Measurements from ENCODE around the gene ANO10. TPM values are rescaled to one million over a fixed set of nuclear protein-coding genes. Genes with fewer than 3 reads are reported as not detected.

The ANO10 gene
- total RNA-seq, 1 experiment from 2014 or later: 26.6 TPM

DNA sequence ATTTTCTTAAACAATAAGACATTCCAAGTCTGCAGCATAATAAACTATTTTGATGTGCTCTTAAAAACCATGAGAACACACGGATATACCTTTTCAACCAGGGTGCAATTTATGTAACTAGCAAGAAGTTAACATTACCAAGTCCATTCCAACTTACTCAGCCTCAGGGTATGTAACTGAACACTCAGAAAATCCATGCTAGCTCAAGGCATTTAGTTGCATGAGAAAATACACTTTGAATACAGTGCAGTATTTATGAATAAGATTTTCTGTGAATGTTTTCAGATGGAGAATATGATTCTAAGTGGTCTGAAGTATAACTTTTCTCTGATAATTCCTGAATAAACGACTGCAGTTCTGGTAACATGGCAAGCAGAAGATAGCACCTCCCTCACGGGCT, 211.2 kb downstream of the ANO10 start:
- TF ChIP-seq, protein P1, sequence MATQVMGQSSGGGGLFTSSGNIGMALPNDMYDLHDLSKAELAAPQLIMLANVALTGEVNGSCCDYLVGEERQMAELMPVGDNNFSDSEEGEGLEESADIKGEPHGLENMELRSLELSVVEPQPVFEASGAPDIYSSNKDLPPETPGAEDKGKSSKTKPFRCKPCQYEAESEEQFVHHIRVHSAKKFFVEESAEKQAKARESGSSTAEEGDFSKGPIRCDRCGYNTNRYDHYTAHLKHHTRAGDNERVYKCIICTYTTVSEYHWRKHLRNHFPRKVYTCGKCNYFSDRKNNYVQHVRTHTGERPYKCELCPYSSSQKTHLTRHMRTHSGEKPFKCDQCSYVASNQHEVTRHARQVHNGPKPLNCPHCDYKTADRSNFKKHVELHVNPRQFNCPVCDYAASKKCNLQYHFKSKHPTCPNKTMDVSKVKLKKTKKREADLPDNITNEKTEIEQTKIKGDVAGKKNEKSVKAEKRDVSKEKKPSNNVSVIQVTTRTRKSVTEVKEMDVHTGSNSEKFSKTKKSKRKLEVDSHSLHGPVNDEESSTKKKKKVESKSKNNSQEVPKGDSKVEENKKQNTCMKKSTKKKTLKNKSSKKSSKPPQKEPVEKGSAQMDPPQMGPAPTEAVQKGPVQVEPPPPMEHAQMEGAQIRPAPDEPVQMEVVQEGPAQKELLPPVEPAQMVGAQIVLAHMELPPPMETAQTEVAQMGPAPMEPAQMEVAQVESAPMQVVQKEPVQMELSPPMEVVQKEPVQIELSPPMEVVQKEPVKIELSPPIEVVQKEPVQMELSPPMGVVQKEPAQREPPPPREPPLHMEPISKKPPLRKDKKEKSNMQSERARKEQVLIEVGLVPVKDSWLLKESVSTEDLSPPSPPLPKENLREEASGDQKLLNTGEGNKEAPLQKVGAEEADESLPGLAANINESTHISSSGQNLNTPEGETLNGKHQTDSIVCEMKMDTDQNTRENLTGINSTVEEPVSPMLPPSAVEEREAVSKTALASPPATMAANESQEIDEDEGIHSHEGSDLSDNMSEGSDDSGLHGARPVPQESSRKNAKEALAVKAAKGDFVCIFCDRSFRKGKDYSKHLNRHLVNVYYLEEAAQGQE (IDR thresholded peaks at IDR 0.05; ENCODE audit: insufficient read depth in 1 of 2, low read depth in 2 of 2, low read length in 1 of 2): no peak
- TF ChIP-seq POLR2AphosphoS5 (IDR thresholded peaks at IDR 0.05; ENCODE audit: low read depth, low read length) (no peak), SIN3A (IDR thresholded peaks at IDR 0.05; ENCODE audit: borderline replicate concordance, insufficient read depth, low read depth, low read length) (no peak), TCF7L2 (IDR thresholded peaks at IDR 0.05; ENCODE audit: low read depth, low read length) (no peak)
- TF ChIP-seq, protein P2, sequence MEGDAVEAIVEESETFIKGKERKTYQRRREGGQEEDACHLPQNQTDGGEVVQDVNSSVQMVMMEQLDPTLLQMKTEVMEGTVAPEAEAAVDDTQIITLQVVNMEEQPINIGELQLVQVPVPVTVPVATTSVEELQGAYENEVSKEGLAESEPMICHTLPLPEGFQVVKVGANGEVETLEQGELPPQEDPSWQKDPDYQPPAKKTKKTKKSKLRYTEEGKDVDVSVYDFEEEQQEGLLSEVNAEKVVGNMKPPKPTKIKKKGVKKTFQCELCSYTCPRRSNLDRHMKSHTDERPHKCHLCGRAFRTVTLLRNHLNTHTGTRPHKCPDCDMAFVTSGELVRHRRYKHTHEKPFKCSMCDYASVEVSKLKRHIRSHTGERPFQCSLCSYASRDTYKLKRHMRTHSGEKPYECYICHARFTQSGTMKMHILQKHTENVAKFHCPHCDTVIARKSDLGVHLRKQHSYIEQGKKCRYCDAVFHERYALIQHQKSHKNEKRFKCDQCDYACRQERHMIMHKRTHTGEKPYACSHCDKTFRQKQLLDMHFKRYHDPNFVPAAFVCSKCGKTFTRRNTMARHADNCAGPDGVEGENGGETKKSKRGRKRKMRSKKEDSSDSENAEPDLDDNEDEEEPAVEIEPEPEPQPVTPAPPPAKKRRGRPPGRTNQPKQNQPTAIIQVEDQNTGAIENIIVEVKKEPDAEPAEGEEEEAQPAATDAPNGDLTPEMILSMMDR (IDR thresholded peaks at IDR 0.05): no peak
- H3K27ac ChIP-seq (ENCODE audit: low read length): no peak overlapping the region
- ChIA-PET CTCF (interaction anchor here (0.7 kb wide), 1 partner anchor 54 kb away, joined by 3 read pairs; no protein-coding TSS in a partner anchor), POLR2A (no interaction called here)
- DNase-seq (ENCODE audit: low read depth, low spot score) (no peak), ATAC-seq (no peak)
- H3K4me1 ChIP-seq (ENCODE audit: control insufficient read depth, insufficient read depth, low read length): no peaks in the 10 kb centered on the region
- in situ Hi-C loops (cut with HindIII; ENCODE audit: low pct_unique_long_range_greater_than_20kb, low sequenced_read_pairs): no loop called here
- no peaks in the 10 kb centered on the region for H3K27me3 ChIP-seq (ENCODE audit: control insufficient read depth, insufficient read depth, low read length)
- H3K36me3 ChIP-seq (ENCODE audit: control insufficient read depth, insufficient read depth, low read length): no peaks in the 10 kb centered on the region
- BruUV-seq (replicated peaks): no TSS peak
- intact Hi-C loops (cut with micrococcal nuclease; ENCODE audit: unreplicated experiment): no loop called here
- no peaks in the 10 kb centered on the region for H3K9me3 ChIP-seq (ENCODE audit: control insufficient read depth, insufficient read depth, low read depth, low read length)
- H3K4me3 ChIP-seq (ENCODE audit: low read depth in 2 of 2, low read length in 2 of 2): no peak overlapping the region

DNA sequence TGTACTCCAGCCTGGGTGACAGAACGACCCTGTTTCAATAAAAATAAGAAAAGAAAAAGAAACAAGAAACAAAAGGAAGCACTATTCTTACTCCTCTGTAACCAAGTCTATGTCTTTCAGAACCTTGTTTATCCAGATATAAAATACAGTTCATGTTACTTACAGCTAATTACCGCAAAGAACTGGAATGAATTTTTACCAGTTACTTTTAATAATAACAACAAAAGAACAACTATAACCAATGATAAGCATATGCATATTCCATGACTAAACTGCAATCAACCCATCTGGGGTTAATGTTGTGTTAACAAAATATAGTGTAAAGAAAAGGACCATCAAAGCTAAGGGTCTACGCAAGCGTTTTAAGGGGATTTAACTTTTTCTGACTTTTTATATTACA, 212.3 kb downstream of the ANO10 start:
- no TSS peak for BruUV-seq (replicated peaks)

More for the DNA sequence above, 212.3 kb downstream of the ANO10 start:
- DNase-seq (ENCODE audit: low read depth, low spot score) (no peak), ATAC-seq (no peak)
- in situ Hi-C loops (cut with HindIII; ENCODE audit: low pct_unique_long_range_greater_than_20kb, low sequenced_read_pairs) (no loop called here), intact Hi-C loops (cut with micrococcal nuclease; ENCODE audit: unreplicated experiment) (no loop called here)
- H3K9me3 ChIP-seq (ENCODE audit: control insufficient read depth, insufficient read depth, low read depth, low read length): no peaks in the 10 kb centered on the region
- TF ChIP-seq, protein P2 (IDR thresholded peaks at IDR 0.05): no peak
- TF ChIP-seq, protein P1 (IDR thresholded peaks at IDR 0.05; ENCODE audit: insufficient read depth in 1 of 2, low read depth in 2 of 2, low read length in 1 of 2): no peak
- no peak for TF ChIP-seq POLR2AphosphoS5 (IDR thresholded peaks at IDR 0.05; ENCODE audit: low read depth, low read length)
- no peak for TF ChIP-seq TCF7L2 (IDR thresholded peaks at IDR 0.05; ENCODE audit: low read depth, low read length)
- TF ChIP-seq SIN3A (IDR thresholded peaks at IDR 0.05; ENCODE audit: borderline replicate concordance, insufficient read depth, low read depth, low read length): no peak
- no peaks in the 10 kb centered on the region for H3K36me3 ChIP-seq (ENCODE audit: control insufficient read depth, insufficient read depth, low read length)
- H3K27me3 ChIP-seq (ENCODE audit: control insufficient read depth, insufficient read depth, low read length): no peaks in the 10 kb centered on the region
- ChIA-PET POLR2A (no interaction called here), CTCF (no interaction called here)
- H3K4me3 ChIP-seq (ENCODE audit: low read depth in 2 of 2, low read length in 2 of 2): no peak overlapping the region
- H3K4me1 ChIP-seq (ENCODE audit: control insufficient read depth, insufficient read depth, low read length): no peaks in the 10 kb centered on the region
- no peak overlapping the region for H3K27ac ChIP-seq (ENCODE audit: low read length)

Data from Panc1 (cell line).